H1 (cell line): ENCODE results near the gene FZD8. TPM values are rescaled to one million over a fixed set of nuclear protein-coding genes. Genes with fewer than 3 reads are reported as not detected.

Experiments
- ATF2 ChIP-seq: IDR thresholded peaks from 2 replicates; pipeline ENCODE4 v1.6.1; 2012; ENCODE audit warnings: low read length, inconsistent platforms
- BRCA1 ChIP-seq: IDR thresholded peaks from 2 replicates; pipeline ENCODE4 v1.6.1; 2012; ENCODE audit warnings: low read depth, low read length, improper control_type of control experiment
- CEBPB ChIP-seq: IDR thresholded peaks from 2 replicates; pipeline ENCODE4 v1.6.1; 2012; ENCODE audit warnings: low read depth, low read length
- GABPA ChIP-seq: IDR thresholded peaks from 2 replicates; pipeline ENCODE4 v1.6.1; 2011; ENCODE audit warnings: mild to moderate bottlenecking, low read length, moderate library complexity, borderline replicate concordance; ENCODE audit not compliant: insufficient read depth
- KDM1A ChIP-seq: fragments of 200-600, 300-600 bp; sonication (generic); IDR thresholded peaks from 2 replicates; pipeline ENCODE4 v1.7.1; 2016; ENCODE audit warnings: mild to moderate bottlenecking, low read length, borderline replicate concordance
- NANOG ChIP-seq: IDR thresholded peaks from 2 replicates; pipeline ENCODE4 v1.6.1; 2011; ENCODE audit warnings: low read length, low read depth, mild to moderate bottlenecking, inconsistent platforms; ENCODE audit not compliant: insufficient read depth, poor library complexity, severe bottlenecking
- polyA plus RNA-seq, 7 experiments: library from polyadenylated mRNA; depleted of rRNA in 3 of 7; stranded (reverse) in 5 of 7; unstranded in 2 of 7; fragments of >200 nt in 5 of 7; fragments of 200-250 nt in 2 of 7; gene quantifications; 1 replicate in 5 of 7; 2 replicates in 1 of 7; 4 replicates in 1 of 7; pipeline versions ENCODE4 v1.2.1 to v1.2.3, GENCODE V29; 2011 to 2013; ENCODE audit warnings: missing spikeins in 2 of 7, mixed read lengths in 2 of 7
- total RNA-seq: library from RNA; stranded (reverse); fragmentation: NEBNext Ultra II Directional; extraction: Animal tissue kit (Norgen Biotek cat#: 25700); gene quantifications from 2 replicates; pipeline ENCODE4 v1.2.1, GENCODE V29; 2021

Gene FZD8
- total and polyA plus RNA-seq, 2 of the 8 experiments (the other 6 are each of a cell fraction or from before 2014, with no cell fraction given), result 4.8 to 7.1 TPM

- TF ChIP-seq GABPA (no peak), BRCA1 (no peak), CEBPB (no peak), ATF2 (no peak), NANOG (peak; percentile 97), KDM1A (no peak)
These were observed 2.9 kb downstream of the FZD8 start (continued) for GRCh38 chr10:35639021-35639727.
